CD4-positive, alpha-beta T cell treated with Interleukin-10 for 1 hour (primary cell): ENCODE results near the gene ARMC9.

Source experiments
- DNase-seq: peaks from one replicate; pipeline ENCODE4 v3.0.0-alpha.2; 2020

Gene ARMC9

DNA sequence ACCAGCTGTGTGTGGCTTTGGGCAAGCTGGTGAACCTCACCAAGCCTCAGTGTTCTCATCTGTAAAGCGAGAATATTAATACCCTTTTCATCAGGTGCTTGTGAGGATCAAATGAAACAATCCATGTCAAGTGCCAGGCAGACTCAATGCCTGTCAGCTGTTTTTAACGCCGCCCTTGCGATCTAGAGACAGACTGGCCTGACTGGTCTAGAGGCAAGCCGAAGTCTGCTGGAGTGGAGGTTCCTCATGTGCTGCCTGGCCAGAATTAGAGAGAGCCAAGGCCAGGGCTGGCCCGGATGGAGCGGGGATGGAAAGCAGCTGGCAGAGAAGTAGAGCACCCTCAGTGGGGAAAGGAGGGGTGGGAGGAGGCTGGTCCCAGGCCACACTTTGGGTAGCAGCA lies 122.6 kb downstream of the ARMC9 start:
- DNase-seq = no peak

DNA sequence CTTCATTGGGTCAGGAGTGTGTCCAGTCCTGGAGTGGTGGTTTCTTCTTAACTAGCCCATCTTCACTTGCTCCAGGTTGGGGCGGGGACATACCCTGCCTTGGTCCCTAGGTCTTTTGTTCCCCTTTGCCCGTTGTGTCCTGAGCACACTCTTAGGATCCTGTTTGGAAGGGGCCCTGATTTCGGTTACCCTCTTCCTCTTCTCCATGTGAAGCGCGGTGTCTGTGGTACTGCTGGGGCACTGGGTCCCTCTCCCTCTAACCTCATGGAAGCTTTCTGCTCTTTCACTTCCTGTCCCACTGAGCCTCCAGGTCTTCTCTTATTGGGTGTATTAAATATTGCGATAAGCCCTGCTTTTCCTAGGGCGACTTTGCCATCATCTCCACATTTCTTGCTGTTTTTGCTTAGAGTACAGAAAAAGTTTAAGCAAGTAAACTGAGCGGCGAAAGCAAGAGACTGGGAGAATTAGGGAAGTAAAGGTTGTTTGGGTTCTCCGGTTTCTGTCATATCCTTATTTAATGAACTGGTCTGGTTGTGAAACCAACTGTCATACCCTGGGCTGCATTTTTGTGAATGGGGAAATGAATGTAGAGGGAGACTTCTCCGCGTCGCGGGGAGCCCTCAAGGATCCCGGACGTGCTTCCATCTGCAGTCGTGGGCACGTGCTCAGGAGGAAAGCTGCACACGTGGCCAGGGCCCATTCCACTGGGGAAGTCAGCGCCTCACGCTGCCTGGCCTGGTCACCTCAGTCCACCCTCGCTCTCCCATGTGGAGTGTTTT lies 123.3 kb downstream of the ARMC9 start:
- DNase-seq = peak; percentile 17

DNA sequence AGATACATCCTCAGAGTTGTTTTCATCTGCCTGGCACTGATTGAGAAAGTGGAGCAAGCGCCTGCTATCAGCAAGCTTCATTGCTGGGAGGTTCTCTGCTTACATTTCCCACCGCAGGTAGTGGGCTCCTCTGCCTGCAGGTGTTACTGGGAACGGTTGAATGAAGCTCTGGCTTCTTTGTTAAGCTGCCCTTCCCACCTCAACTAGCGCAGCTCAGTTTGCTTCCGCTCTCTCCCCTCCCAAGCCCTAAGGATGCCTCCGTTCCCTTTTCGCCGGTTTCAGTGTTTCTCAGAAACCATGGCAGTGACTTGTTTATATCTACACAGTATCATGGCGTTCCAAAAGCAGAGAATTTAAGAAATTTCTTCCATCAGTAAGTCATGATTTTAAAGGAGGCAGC lies 124.9 kb downstream of the ARMC9 start:
- DNase-seq = peak; percentile 12

DNA sequence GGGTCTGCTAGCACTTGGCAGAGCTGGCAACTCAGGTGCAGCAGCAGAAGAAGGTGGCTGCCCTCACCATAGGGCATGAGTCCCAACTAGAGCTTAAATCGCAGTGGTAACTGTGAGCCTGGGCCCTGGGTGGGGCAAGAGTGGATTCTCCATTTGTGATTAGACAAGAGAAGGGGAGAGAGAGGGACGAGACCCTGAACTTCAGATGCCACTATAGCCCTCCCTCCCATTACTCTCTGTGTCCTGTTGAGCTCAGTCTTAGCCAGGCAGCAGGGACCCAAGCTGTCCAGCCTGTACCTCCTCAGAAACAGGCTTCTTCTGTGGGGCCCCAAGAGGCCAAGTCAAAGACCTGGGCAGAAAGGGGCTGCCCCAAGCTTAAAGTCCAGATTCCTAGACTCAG lies 127.4 kb downstream of the ARMC9 start:
- DNase-seq = no peak

DNA sequence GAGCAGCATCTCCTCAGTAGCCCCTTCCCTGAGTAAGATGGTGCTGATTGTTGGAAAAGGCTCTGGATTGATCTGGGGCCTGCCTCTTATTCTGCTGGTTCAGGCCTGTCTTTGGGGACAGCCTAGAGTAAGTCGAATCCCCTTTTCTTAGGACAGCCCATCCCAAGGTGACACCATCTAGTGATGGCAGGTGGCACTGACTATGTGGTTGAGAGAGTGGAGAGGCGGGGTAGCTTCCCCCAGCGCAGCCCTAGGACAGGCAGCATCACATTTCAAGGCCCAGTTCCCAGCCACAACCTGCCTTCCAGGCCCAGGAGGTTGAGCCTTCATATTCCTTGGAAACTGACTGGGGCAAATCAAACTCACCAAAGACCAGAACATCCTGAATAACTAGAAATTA lies 128.0 kb downstream of the ARMC9 start:
- no peak for DNase-seq

DNA sequence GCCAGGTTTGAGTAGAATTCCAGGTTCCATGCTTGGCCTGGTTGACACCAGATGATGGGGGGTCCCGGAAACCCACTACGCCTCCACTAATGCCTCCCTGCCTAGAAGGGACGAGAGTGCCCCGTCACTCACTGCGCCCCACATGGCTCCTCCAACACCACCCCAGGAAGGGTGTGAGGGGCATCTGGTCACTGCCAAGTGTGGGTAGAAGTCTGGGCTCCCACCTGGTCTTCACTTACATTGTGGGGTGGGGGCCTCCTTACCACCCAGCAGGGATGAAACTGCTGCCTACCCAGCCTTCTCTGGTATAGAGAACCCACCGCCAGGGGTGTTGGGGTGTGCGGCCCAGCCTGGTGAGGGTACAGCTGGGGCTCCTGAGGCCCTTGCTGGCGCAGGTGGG lies 131.9 kb downstream of the ARMC9 start:
- DNase-seq = no peak

DNA sequence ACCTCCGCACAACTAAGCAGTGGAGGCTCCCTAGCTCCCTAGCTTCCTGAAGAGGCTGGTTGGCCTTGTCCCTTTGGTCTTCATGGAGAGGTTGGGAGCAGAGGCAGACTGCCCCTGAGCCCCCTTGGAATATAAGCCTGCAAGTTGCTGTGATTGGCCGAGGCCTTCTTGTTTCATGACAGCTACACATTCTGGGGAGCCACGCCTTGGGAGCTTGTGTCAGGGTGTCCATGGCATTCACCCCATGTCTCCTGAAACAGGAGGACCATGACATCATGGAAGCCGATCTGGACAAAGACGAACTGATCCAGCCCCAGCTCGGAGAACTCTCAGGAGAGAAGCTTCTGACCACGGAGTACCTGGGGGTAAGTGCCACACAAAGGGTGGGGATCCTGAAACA lies 133.1 kb downstream of the ARMC9 start:
- DNase-seq = no peak

DNA sequence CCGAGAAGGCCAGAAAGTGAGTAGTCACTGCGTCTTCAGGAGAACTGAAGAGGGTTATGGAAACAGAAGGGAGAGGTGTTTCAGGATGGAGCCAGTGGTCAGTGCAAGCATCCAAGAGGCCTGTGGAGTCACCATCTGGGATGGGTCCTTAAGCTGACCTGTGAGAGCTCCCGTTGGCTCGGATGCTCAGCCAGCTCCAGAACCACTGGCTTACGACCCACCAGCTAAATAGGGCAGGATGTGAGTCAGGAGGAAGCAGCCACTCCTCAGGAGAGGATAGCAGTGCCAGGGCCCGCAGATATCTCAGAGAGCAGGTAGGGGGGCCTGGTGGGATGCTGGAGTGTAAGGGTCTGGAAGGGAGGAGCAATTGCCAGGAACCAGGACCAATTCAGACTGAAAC lies 134.0 kb downstream of the ARMC9 start:
- no peak for DNase-seq

DNA sequence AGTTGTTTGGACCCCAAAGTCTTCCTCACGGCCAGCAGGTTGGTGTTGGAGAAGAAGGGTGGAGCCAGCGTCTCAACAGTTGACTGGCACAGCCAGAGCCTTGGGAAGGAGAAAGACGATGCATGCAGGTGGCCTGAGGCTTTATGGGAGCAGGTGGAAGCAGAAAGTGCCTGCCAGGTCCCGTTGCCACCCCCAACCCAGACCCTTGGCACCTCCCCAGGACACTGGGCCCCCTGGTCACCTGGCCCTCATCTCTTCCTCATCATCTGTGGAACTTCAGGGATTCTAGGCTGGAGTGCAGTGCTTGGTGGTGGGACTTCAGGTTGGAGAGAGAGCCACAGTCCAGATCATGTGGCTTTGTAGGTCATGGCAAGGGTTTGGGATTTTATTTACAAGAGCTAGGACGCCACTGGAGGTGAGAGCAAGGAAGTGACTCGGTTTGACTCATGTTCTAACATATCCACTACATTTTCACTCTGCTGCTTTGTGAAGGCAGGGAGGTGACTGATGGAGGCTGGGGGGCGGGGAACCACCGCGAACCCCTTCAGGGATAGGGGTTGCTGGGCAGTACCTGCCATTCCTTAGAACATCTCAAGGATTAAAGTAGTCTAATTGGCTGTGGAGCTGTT lies 134.6 kb downstream of the ARMC9 start:
- no peak for DNase-seq

DNA sequence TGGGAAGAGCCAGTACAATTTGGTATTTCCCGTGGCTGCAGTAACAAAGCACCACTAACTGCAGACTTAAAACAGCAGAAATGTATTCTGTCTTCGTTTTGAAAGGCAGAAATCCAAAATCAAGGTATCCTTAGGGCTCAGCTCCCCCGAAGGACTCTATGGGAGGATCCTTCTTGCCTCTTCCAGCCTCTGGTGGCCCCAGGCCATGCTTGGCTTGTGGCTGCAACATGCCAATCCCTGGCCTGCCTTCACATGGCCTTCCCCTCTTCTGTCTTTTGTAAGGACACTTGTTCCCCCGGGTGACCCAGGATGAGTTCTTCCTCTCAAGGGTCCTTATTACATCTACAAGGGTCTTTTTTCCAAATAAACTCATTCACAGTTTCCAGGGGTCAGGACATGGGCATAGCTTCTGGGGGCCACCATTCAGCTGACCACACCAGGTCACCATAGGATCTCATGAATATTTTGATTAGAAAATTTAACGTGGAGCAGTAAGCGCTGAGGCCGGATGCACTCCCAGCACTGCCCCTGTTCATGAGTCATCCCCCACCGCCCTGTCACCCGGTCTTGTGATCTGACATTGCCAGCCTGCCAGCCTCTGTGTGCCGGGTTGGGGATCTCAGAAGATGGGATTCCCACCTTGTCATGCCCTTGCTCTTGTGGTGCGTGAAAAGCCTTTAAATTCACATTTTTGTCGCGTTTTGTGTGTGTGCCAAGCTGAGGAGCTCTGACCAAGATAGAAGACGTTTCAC lies 135.9 kb downstream of the ARMC9 start:
- no peak for DNase-seq

DNA sequence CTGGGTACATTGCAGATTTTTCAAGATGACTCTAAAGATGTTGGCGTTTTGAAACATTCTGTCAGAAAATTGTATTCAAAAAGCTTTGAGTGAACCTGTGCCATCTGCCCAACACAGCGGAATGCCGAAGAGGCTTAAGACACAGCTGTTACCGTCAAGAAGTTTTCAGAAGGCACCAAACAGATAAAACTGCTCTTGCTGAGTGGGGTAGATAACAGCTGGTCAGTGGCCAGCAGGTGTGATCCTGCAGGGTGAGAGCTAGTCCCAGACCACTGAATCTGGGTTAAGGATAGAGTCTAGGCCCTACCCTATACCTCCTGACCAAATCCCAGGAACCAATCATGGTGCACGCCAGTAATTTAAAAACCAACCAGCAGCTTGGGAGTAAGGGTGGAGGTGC lies 136.6 kb downstream of the ARMC9 start:
- DNase-seq = no peak

DNA sequence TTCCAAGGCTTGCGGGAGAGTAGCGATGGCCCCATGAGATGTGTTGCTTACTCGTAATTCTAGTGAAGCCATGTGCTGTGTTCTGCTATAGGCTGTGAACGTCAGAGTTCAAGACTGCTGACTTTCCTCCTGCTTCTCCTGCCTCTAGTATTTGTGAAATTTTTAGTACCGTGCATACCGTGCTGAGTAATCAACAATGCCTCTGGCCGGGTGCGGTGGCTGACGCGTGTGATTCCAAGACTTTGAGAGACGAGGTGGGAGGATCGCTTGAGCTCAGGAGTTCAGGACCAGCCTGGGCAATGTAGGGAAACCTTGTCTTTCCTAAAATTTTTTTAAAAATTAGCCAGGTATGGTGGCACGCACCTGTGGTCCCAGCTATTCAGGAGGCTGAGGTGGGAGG lies 137.2 kb downstream of the ARMC9 start:
- no peak for DNase-seq

DNA sequence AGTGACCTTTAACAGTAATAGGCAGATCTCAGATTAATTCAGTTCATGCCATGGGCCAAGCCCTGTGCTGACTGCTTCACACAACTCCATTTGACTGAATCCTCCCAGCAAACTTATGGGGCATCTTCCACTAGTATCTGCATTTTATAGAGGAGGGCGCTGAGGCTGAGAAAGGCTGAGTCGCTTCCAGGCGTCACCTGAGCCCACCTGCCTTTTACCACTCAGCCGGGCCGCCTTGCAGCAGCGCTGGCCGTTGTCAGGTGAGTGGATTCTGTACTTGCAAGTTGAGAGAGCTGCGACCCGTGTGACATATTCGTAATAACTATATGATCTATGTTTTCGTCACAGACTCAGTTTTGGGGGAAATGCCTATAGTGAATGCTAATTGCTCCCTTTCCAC lies 137.8 kb downstream of the ARMC9 start:
- DNase-seq = no peak

DNA sequence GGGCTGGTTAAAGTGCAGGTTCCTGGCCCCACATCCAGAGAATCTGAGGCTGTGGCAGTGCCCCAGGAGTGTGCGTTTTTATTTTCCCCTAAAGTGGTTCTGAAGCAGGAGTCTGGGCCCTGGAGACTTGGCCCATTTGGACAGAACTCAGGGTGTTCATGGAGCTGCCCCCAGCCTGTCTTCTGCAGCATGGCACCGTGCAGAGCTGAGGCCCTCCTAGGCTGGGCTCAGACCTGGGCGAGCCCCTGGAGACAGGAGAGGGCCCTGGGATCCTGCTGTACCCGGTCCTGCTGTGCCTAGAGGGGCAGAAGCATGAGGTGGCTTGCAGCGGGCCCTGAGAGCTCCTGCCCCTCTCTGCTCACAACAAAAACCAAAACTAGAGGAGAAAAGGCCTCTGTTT lies 138.3 kb downstream of the ARMC9 start:
- no peak for DNase-seq

DNA sequence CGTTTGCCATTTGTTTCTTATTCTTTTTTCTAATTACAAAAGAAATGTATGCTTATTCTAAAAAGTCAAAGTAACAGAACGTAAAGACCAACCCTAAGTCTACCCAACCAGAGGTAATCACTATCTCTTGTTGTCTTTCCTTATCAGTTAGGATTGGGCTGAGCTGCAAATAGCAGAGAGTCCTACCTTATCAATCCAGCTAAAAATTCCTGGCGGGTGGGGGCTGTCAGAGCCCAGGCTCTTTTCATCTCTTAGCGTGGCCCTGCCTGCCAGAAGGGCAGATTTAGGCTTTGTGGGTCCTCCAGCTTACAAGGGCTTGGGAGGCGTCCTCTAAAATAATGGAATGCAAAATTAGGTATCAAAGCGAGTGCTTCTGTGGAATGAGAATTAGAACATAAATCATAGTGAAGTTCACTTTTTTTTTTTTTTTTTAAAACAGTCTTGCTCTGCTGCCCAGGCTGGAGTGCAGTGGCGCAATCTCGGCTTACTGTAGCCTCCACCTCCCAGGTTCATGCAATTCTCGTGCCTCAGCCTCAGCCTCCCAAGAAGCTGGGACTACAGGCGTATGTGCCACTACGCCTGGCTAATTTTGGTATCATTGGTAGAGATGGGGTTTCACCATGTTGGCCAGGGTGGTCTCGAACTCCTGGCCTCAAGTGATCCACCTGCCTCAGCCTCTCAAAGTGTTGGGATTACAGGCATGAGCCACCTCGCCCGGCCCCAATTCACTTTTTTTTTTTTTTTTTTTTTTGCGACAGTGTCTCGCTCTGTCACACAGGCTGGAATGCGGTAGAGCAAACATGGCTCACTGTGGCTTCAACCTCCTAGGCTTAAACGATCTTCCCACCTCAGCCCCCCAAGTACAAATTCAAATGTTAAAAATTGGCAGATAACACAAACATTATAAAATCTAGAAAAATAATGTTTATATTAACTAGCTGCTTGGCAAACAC lies 139.7 kb downstream of the ARMC9 start:
- DNase-seq = no peak

DNA sequence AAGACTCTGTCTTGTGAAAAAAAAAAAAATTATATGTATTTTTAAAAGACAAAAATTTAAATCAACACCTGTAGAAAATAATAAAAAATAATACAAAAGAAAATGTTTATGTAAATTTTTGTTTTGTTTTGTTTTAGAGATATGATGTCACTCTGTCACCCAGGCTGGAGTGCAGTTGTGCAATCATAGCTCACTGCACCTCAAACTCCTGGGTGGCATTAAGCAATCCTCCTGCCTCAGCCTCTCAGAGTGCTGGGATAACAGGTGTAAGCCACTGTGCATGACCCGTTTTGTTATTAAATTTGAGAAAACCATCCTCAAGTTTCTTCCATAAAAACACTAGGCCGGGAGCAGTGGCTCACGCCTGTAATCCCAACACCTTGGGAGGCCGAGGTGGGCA lies 140.9 kb downstream of the ARMC9 start:
- DNase-seq = no peak

DNA sequence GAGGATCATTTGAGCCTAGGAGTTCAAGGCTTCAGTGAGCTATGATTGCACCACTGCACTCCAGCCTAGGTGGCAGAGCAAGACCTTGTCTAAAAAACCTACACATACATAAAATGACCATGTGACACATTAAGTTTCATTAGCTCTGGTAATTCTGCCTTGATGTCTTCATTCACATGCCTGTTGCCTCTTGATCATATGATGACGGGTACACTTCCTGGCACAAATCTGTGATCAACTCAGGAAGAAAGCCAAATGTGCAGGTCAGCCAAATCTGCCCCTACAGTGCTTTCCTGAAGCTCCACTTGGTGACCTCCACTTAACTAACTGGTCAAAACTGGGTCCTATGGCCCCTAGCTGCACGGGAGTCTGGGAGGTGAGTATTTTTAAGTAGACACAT lies 142.7 kb downstream of the ARMC9 start:
- DNase-seq = no peak

DNA sequence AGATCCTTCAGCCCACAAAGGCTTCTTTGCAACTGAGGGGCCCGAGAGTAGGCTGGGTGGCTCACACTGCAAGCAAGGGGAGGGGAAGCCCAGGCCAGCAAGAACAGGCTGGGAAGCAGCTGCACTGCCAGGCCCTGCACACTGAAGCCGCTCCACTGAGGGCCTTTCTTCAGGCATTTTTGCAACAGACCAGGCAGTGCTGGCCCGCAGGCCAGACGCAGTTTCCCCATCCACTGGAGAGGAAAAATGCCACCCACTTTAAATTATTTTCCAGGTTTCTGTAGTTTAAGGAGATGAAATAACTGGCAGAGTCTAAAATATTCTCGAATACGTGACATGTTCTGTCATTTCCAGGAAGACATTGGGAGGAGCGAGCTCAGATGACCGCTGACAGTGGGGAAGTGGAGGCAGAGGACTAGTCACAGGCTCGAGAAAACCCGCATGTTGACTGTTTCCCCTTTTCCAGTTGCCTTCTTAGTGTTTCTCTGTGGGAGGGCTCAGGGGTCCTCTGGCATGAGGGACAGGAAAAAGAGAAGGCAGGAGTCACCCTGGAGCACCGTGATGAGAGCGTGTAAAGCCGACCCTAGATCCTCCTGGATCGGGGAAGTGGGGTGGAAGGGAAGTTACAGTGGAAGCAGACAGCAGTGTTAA lies 143.8 kb downstream of the ARMC9 start:
- DNase-seq = peak; percentile 17

DNA sequence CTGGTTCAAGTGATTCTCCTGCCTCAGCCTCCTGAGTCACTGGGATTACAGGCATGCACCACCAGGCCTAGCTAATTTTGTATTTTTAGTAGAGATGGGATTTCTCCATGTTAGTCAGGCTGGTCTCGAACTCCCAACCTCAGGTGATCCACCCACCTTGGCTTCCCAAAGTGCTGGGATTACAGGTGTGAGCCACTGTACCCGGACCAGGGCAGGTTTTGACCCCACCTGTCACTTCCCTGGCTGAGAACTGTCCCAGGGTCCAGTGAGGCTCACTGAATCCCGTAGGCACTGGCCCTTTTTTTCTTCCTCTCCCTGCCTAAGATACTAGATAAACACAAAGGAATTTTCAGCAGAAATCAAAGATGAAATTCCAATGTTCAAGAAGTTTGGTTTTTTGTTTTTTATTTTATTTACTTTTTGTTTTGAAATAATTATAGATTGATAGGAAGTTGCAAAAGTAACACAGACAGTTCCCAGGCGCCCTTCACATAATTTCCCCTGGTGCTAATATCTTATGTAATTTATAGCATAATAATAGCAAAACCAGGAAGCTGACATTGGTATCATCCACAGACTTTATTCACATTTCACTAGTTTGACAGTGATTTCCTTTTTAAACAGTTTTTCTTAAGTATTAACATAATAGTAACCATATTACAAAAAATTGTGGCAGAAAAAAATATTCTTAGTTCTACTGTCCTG lies 144.7 kb downstream of the ARMC9 start:
- DNase-seq = no peak

DNA sequence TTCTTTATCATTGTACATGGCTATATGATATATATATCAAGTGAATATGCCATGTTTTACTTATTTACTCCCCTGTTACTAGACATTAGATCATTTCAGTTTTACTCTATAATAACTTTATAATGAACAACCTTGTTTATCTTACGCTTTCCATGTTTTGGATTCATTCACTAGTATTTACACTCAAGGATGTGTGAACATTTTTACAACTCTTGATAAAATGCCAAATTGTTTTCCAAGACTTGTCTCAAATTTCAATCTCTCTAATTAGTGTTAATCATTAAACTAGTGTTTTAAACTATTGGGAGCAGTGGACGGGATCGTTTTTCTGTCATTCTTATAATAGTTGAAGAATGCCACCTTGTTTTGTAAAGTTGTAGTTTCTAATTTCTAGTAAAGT lies 145.6 kb downstream of the ARMC9 start:
- DNase-seq = no peak

DNA sequence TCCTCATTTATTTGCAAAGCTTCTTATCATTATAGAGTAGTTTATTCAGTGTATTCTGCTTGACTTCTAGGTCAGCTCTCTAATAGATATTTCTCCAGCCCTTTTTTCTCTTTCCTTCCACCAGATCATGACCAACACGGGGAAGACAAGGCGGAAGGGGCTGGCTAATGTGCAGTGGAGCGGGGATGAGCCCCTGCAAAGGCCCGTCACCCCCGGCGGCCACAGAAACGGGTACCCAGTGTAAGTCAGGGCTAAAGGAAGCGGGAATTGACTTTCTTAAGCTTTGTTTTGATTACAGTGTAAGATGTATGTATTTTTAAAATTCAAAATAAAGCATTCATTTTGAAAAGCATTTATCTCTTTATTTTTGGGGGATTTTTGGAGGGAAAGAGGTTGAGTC lies 146.4 kb downstream of the ARMC9 start:
- no peak for DNase-seq

DNA sequence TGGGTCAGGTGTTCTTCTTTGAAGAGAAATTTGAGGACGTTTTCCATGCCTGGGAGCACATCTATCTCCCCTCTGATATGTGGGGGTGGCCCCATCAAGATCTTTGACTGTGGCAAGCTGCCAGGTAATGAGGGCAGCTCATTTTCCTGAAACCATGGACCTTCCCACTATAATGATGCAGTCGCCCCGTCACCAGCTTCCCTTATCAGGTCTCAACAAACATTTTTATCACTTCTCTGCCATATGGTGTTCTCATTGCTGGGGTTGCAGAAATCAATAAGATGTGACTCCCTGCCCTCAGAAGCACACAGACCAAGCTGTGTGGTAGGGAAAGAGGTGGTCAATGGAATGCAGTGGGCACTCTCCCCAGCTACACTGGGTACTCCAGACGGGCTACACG lies 148.7 kb downstream of the ARMC9 start:
- DNase-seq = no peak
